Erythroblast (primary cell): ENCODE data around the gene CDKN2B-AS1.

Source experiments
- GATA1 ChIP-seq: IDR thresholded peaks from 2 replicates; pipeline ENCODE4 v1.6.1; 2011; ENCODE audit warnings: low read depth, mild to moderate bottlenecking, control low read depth, low read length, moderate library complexity
- POLR2A ChIP-seq: IDR thresholded peaks from 2 replicates; pipeline ENCODE4 v1.6.1; 2011; ENCODE audit warnings: mild to moderate bottlenecking, low read length

- TF ChIP-seq POLR2A (no peak), GATA1 (no peak)
These were observed 123.2 kb downstream of the CDKN2B-AS1 start for GRCh38 chr9:22117511-22118384.
